ENCODE results near the gene SLMAP. TPM values are rescaled to one million over a fixed set of nuclear protein-coding genes. Genes with fewer than 3 reads are reported as not detected.

SLMAP gene
- total RNA-seq, 1 donor from 2014 or later, result 71.4 TPM

DNA sequence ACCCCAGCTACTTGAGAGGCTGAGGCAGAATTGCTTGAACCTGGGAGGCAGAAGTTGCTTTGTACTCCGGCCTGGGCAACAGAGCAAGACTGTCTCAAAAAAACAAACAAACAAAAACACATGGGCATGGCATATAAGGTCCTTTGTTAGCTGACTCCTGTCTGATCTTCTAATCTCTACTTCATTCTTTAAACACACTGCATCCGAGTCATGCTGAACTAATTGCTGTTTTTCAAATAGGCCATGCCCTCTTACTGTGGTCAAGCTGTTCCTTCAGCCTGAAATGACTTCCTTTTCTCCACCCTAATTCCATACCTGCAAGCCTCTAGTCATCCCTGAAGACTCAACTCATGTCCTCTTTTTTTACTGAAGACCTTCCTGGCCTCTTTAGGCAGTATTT lies 22.3 kb upstream of the SLMAP start:
- H3K4me1 ChIP-seq (ENCODE audit: insufficient read depth, low read length), result no peaks in the 10 kb centered on the region
- Mint-ChIP-seq H3K27me3 (ENCODE audit: low read depth, unreplicated experiment) (no peaks in the 10 kb centered on the region), H3K36me3 (ENCODE audit: low read depth, unreplicated experiment) (no peaks in the 10 kb centered on the region), H3K27ac (ENCODE audit: unreplicated experiment) (peak overlapping the region; percentile 64), H3K9me3 (ENCODE audit: unreplicated experiment) (no peaks in the 10 kb centered on the region), H3K4me3 (ENCODE audit: unreplicated experiment) (no peak overlapping the region), H3K4me1 (ENCODE audit: low read depth, unreplicated experiment) (peaks cover 10% of the 10 kb centered on the region)
- no peaks in the 10 kb centered on the region for H3K79me2 ChIP-seq (ENCODE audit: insufficient read depth, low read length)
- H3K4me3 ChIP-seq (ENCODE audit: insufficient read depth, low read depth, low read length), result no peak overlapping the region
- H3K27me3 ChIP-seq (ENCODE audit: insufficient read depth, low read length), result no peaks in the 10 kb centered on the region
- H4K20me1 ChIP-seq (ENCODE audit: insufficient read depth, low read length), result no peaks in the 10 kb centered on the region
- no peak for TF ChIP-seq EZH2 (IDR thresholded peaks at IDR 0.05; ENCODE audit: insufficient read depth, low read length)
- TF ChIP-seq, protein P1, sequence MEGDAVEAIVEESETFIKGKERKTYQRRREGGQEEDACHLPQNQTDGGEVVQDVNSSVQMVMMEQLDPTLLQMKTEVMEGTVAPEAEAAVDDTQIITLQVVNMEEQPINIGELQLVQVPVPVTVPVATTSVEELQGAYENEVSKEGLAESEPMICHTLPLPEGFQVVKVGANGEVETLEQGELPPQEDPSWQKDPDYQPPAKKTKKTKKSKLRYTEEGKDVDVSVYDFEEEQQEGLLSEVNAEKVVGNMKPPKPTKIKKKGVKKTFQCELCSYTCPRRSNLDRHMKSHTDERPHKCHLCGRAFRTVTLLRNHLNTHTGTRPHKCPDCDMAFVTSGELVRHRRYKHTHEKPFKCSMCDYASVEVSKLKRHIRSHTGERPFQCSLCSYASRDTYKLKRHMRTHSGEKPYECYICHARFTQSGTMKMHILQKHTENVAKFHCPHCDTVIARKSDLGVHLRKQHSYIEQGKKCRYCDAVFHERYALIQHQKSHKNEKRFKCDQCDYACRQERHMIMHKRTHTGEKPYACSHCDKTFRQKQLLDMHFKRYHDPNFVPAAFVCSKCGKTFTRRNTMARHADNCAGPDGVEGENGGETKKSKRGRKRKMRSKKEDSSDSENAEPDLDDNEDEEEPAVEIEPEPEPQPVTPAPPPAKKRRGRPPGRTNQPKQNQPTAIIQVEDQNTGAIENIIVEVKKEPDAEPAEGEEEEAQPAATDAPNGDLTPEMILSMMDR (IDR thresholded peaks at IDR 0.05; ENCODE audit: insufficient read depth, low read depth, low read length), result no peak
- H3K9ac ChIP-seq (ENCODE audit: low read length), result no peak overlapping the region
- DNase-seq (ENCODE audit: low read depth) (no peak), FAIRE-seq (no peak)
- no peaks in the 10 kb centered on the region for H3K9me3 ChIP-seq (ENCODE audit: insufficient read depth, low read depth, low read length)
- no peak overlapping the region for H3K4me2 ChIP-seq (ENCODE audit: low read length)
- no peak overlapping the region for H2AFZ ChIP-seq (ENCODE audit: low read depth, low read length)
- no peak overlapping the region for H3K27ac ChIP-seq (ENCODE audit: low read depth, low read length)
- H3K36me3 ChIP-seq (ENCODE audit: insufficient read depth, low read length), result no peaks in the 10 kb centered on the region

GRCh38 chr3:57735405-57735804 lies 20.7 kb upstream of the SLMAP start:
- no peak overlapping the region for H3K27ac Mint-ChIP-seq (ENCODE audit: unreplicated experiment)
- FAIRE-seq, result no peak
- H3K4me1 ChIP-seq (ENCODE audit: insufficient read depth, low read length), result no peaks in the 10 kb centered on the region
- no peak overlapping the region for H2AFZ ChIP-seq (ENCODE audit: low read depth, low read length)
- DNase-seq (ENCODE audit: low read depth), result no peak
- H3K36me3 ChIP-seq (ENCODE audit: insufficient read depth, low read length), result no peaks in the 10 kb centered on the region
- H3K9me3 ChIP-seq (ENCODE audit: insufficient read depth, low read depth, low read length), result no peaks in the 10 kb centered on the region
- H3K4me3 Mint-ChIP-seq (ENCODE audit: unreplicated experiment), result no peak overlapping the region
- H3K9ac ChIP-seq (ENCODE audit: low read length), result no peak overlapping the region
- no peaks in the 10 kb centered on the region for H4K20me1 ChIP-seq (ENCODE audit: insufficient read depth, low read length)
- H3K4me3 ChIP-seq (ENCODE audit: insufficient read depth, low read depth, low read length), result no peak overlapping the region
- H3K4me1 Mint-ChIP-seq (ENCODE audit: low read depth, unreplicated experiment), result peaks cover 3% of the 10 kb centered on the region
- no peaks in the 10 kb centered on the region for H3K36me3 Mint-ChIP-seq (ENCODE audit: low read depth, unreplicated experiment)
- no peak for TF ChIP-seq EZH2 (IDR thresholded peaks at IDR 0.05; ENCODE audit: insufficient read depth, low read length)
- TF ChIP-seq, protein P1 (IDR thresholded peaks at IDR 0.05; ENCODE audit: insufficient read depth, low read depth, low read length), result no peak
- H3K27me3 ChIP-seq (ENCODE audit: insufficient read depth, low read length), result no peaks in the 10 kb centered on the region
- H3K4me2 ChIP-seq (ENCODE audit: low read length), result no peak overlapping the region
- no peaks in the 10 kb centered on the region for H3K9me3 Mint-ChIP-seq (ENCODE audit: unreplicated experiment)
- no peaks in the 10 kb centered on the region for H3K27me3 Mint-ChIP-seq (ENCODE audit: low read depth, unreplicated experiment)
- no peak overlapping the region for H3K27ac ChIP-seq (ENCODE audit: low read depth, low read length)
- H3K79me2 ChIP-seq (ENCODE audit: insufficient read depth, low read length), result no peaks in the 10 kb centered on the region

DNA sequence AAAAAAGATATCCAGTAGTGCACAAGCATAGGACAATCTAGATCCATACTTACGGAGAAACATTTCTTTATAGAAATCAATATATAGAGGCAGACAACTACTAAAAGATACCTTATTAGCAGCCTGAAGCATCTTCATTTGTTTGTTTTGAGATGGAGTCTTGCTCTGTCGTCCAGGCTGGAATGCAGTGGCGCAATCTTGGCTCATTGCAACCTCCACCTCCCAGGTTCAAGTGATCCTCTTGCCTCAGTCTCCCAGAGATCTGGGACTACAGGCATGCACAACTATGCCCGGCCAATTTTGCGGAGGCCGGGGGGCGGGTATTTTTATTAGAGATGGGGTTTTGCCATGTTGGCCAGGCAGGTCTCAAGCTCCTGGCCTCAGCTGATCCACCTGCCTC lies 18.3 kb upstream of the SLMAP start:
- H3K4me1 Mint-ChIP-seq (ENCODE audit: low read depth, unreplicated experiment), result peaks cover 3% of the 10 kb centered on the region
- no peaks in the 10 kb centered on the region for H3K27me3 Mint-ChIP-seq (ENCODE audit: low read depth, unreplicated experiment)
- FAIRE-seq (no peak), DNase-seq (ENCODE audit: low read depth) (no peak)
- H3K79me2 ChIP-seq (ENCODE audit: insufficient read depth, low read length), result no peaks in the 10 kb centered on the region
- H3K4me2 ChIP-seq (ENCODE audit: low read length), result no peak overlapping the region
- H3K4me3 ChIP-seq (ENCODE audit: insufficient read depth, low read depth, low read length), result no peak overlapping the region
- no peak overlapping the region for H2AFZ ChIP-seq (ENCODE audit: low read depth, low read length)
- H3K36me3 ChIP-seq (ENCODE audit: insufficient read depth, low read length), result no peaks in the 10 kb centered on the region
- H3K36me3 Mint-ChIP-seq (ENCODE audit: low read depth, unreplicated experiment), result no peaks in the 10 kb centered on the region
- H3K9me3 ChIP-seq (ENCODE audit: insufficient read depth, low read depth, low read length), result no peaks in the 10 kb centered on the region
- H3K9ac ChIP-seq (ENCODE audit: low read length), result no peak overlapping the region
- no peak overlapping the region for H3K27ac ChIP-seq (ENCODE audit: low read depth, low read length)
- H3K4me1 ChIP-seq (ENCODE audit: insufficient read depth, low read length), result no peaks in the 10 kb centered on the region
- TF ChIP-seq EZH2 (IDR thresholded peaks at IDR 0.05; ENCODE audit: insufficient read depth, low read length), result no peak
- TF ChIP-seq, protein P1 (IDR thresholded peaks at IDR 0.05; ENCODE audit: insufficient read depth, low read depth, low read length), result no peak
- H3K9me3 Mint-ChIP-seq (ENCODE audit: unreplicated experiment), result no peaks in the 10 kb centered on the region
- no peak overlapping the region for H3K27ac Mint-ChIP-seq (ENCODE audit: unreplicated experiment)
- H3K4me3 Mint-ChIP-seq (ENCODE audit: unreplicated experiment), result no peak overlapping the region
- H4K20me1 ChIP-seq (ENCODE audit: insufficient read depth, low read length), result no peaks in the 10 kb centered on the region
- no peaks in the 10 kb centered on the region for H3K27me3 ChIP-seq (ENCODE audit: insufficient read depth, low read length)
